ENCODE data around the gene HEPH. TPM values are rescaled to one million over a fixed set of nuclear protein-coding genes. Genes with fewer than 3 reads are reported as not detected.
"Not testable (repeated sequence)": the region's sequence is repeated elsewhere in the genome, so short reads cannot be mapped to it uniquely, and the experiment has no call there.

The HEPH gene
- total RNA-seq (not detected), polyA plus RNA-seq (not detected)

- H3K4me3 ChIP-seq (ENCODE audit: low read depth, low read length): no peak within 1 kb of the TSS
- H3K4me1 Mint-ChIP-seq: no peaks in the 10 kb centered on the region
- no peaks in the 10 kb centered on the region for H3K36me3 ChIP-seq (ENCODE audit: control insufficient read depth, insufficient read depth, low read length)
- H3K36me3 Mint-ChIP-seq: no peaks in the 10 kb centered on the region
- no peak within 1 kb of the TSS for H3K4me3 Mint-ChIP-seq
- H3K27ac Mint-ChIP-seq: no peak within 1 kb of the TSS
- no peaks in the 10 kb centered on the region for H3K4me1 ChIP-seq (ENCODE audit: control insufficient read depth, insufficient read depth, low read length, poor library complexity, severe bottlenecking)
- H3K9me3 Mint-ChIP-seq: peaks cover 0 to 3% (median 0%) of the 10 kb centered on the region in 7 donors
- no peaks in the 10 kb centered on the region for H3K9me3 ChIP-seq (ENCODE audit: control insufficient read depth in 2 of 2, low read length in 2 of 2)
- no peaks in the 10 kb centered on the region for H3K27me3 Mint-ChIP-seq
- no peaks in the 10 kb centered on the region for H3K27me3 ChIP-seq (ENCODE audit: control insufficient read depth, insufficient read depth, low read length)
- no peak within 1 kb of the TSS for H3K27ac ChIP-seq (ENCODE audit: insufficient read depth, low read length, poor library complexity, severe bottlenecking)
- DNase-seq: no peak
- no peak for ATAC-seq (ENCODE audit: low read depth in 2 of 2)
Observed at GRCh38 chrX:66163849-66164411, at the start of gene HEPH. Gene HEPH, plus strand, starts transcription at chrX:66164247. Its CDS starts 6,324 bp downstream, at chrX:66170571.

GRCh38 chrX:66118722-66119121 lies 45.3 kb upstream of the HEPH start:
- not testable (repeated sequence) for DNase-seq; H3K4me3 ChIP-seq (ENCODE audit: low read depth, low read length); H3K27ac ChIP-seq (ENCODE audit: insufficient read depth, low read length, poor library complexity, severe bottlenecking); H3K4me1 ChIP-seq (ENCODE audit: control insufficient read depth, insufficient read depth, low read length, poor library complexity, severe bottlenecking); H3K36me3 ChIP-seq (ENCODE audit: control insufficient read depth, insufficient read depth, low read length); H3K27ac Mint-ChIP-seq; H3K4me1 Mint-ChIP-seq; H3K9me3 ChIP-seq (ENCODE audit: control insufficient read depth in 2 of 2, low read length in 2 of 2); H3K27me3 Mint-ChIP-seq; H3K36me3 Mint-ChIP-seq; H3K4me3 Mint-ChIP-seq; H3K27me3 ChIP-seq (ENCODE audit: control insufficient read depth, insufficient read depth, low read length); ATAC-seq (ENCODE audit: low read depth in 2 of 2)
- H3K9me3 Mint-ChIP-seq: peaks cover 0 to 12% (median 4%) of the 10 kb centered on the region in 7 donors

- H3K4me3 ChIP-seq (ENCODE audit: low read depth, low read length); ATAC-seq (ENCODE audit: low read depth in 2 of 2); H3K27me3 Mint-ChIP-seq; H3K36me3 ChIP-seq (ENCODE audit: control insufficient read depth, insufficient read depth, low read length); H3K9me3 ChIP-seq (ENCODE audit: control insufficient read depth in 2 of 2, low read length in 2 of 2); H3K4me1 ChIP-seq (ENCODE audit: control insufficient read depth, insufficient read depth, low read length, poor library complexity, severe bottlenecking); H3K4me3 Mint-ChIP-seq; H3K27ac Mint-ChIP-seq; H3K4me1 Mint-ChIP-seq; DNase-seq; H3K27ac ChIP-seq (ENCODE audit: insufficient read depth, low read length, poor library complexity, severe bottlenecking); H3K36me3 Mint-ChIP-seq; H3K27me3 ChIP-seq (ENCODE audit: control insufficient read depth, insufficient read depth, low read length): not testable (repeated sequence)
- peaks cover 2 to 16% (median 8%) of the 10 kb centered on the region in 7 donors for H3K9me3 Mint-ChIP-seq
Observed at GRCh38 chrX:66121354-66121753, 42.7 kb upstream of the HEPH start.

GRCh38 chrX:66126662-66127061 lies 37.4 kb upstream of the HEPH start:
- H3K27me3 ChIP-seq (ENCODE audit: control insufficient read depth, insufficient read depth, low read length): no peaks in the 10 kb centered on the region
- Mint-ChIP-seq H3K4me3 (no peak overlapping the region), H3K27ac (no peak overlapping the region), H3K4me1 (no peaks in the 10 kb centered on the region), H3K9me3 (peaks cover 0 to 9% (median 4%) of the 10 kb centered on the region in 7 donors), H3K27me3 (no peaks in the 10 kb centered on the region), H3K36me3 (peaks cover 5% of the 10 kb centered on the region)
- ATAC-seq (ENCODE audit: low read depth in 2 of 2) (no peak), DNase-seq (no peak)
- no peak overlapping the region for H3K27ac ChIP-seq (ENCODE audit: insufficient read depth, low read length, poor library complexity, severe bottlenecking)
- H3K4me1 ChIP-seq (ENCODE audit: control insufficient read depth, insufficient read depth, low read length, poor library complexity, severe bottlenecking): no peaks in the 10 kb centered on the region
- no peak overlapping the region for H3K4me3 ChIP-seq (ENCODE audit: low read depth, low read length)
- no peaks in the 10 kb centered on the region for H3K36me3 ChIP-seq (ENCODE audit: control insufficient read depth, insufficient read depth, low read length)
- H3K9me3 ChIP-seq (ENCODE audit: control insufficient read depth in 2 of 2, low read length in 2 of 2): no peaks in the 10 kb centered on the region

- Histone ChIP-seq H3K4me3 (ENCODE audit: low read depth, low read length) (no peak overlapping the region), H3K36me3 (ENCODE audit: control insufficient read depth, insufficient read depth, low read length) (no peaks in the 10 kb centered on the region), H3K27me3 (ENCODE audit: control insufficient read depth, insufficient read depth, low read length) (no peaks in the 10 kb centered on the region), H3K4me1 (ENCODE audit: control insufficient read depth, insufficient read depth, low read length, poor library complexity, severe bottlenecking) (no peaks in the 10 kb centered on the region), H3K9me3 (ENCODE audit: control insufficient read depth in 2 of 2, low read length in 2 of 2) (no peaks in the 10 kb centered on the region), H3K27ac (ENCODE audit: insufficient read depth, low read length, poor library complexity, severe bottlenecking) (no peak overlapping the region)
- DNase-seq (no peak), ATAC-seq (ENCODE audit: low read depth in 2 of 2) (no peak)
- Mint-ChIP-seq H3K27me3 (no peaks in the 10 kb centered on the region), H3K4me3 (no peak overlapping the region), H3K9me3 (peaks cover 0 to 3% (median 0%) of the 10 kb centered on the region in 7 donors), H3K36me3 (no peaks in the 10 kb centered on the region), H3K4me1 (no peaks in the 10 kb centered on the region), H3K27ac (no peak overlapping the region)
Observed at GRCh38 chrX:66130469-66130868, 33.6 kb upstream of the HEPH start.

GRCh38 chrX:66135284-66135683 lies 28.8 kb upstream of the HEPH start:
- not testable (repeated sequence) for H3K27ac ChIP-seq (ENCODE audit: insufficient read depth, low read length, poor library complexity, severe bottlenecking); H3K4me3 ChIP-seq (ENCODE audit: low read depth, low read length); H3K4me3 Mint-ChIP-seq

GRCh38 chrX:66142351-66142750 lies 21.7 kb upstream of the HEPH start:
- Histone ChIP-seq H3K4me3 (ENCODE audit: low read depth, low read length) (no peak overlapping the region), H3K27ac (ENCODE audit: insufficient read depth, low read length, poor library complexity, severe bottlenecking) (no peak overlapping the region), H3K27me3 (ENCODE audit: control insufficient read depth, insufficient read depth, low read length) (no peaks in the 10 kb centered on the region), H3K9me3 (ENCODE audit: control insufficient read depth in 2 of 2, low read length in 2 of 2) (no peaks in the 10 kb centered on the region), H3K4me1 (ENCODE audit: control insufficient read depth, insufficient read depth, low read length, poor library complexity, severe bottlenecking) (no peaks in the 10 kb centered on the region), H3K36me3 (ENCODE audit: control insufficient read depth, insufficient read depth, low read length) (no peaks in the 10 kb centered on the region)
- Mint-ChIP-seq H3K27me3 (no peaks in the 10 kb centered on the region), H3K36me3 (no peaks in the 10 kb centered on the region), H3K4me1 (no peaks in the 10 kb centered on the region), H3K4me3 (no peak overlapping the region), H3K27ac (no peak overlapping the region), H3K9me3 (peaks cover 0 to 3% (median 0%) of the 10 kb centered on the region in 7 donors)
- ATAC-seq (ENCODE audit: low read depth in 2 of 2): no peak
- DNase-seq: peak in 1 of 3 donors; percentile 7

More at GRCh38 chrX:66135284-66135683, 28.8 kb upstream of the HEPH start:
- H3K4me1 Mint-ChIP-seq; H3K27ac Mint-ChIP-seq; H3K4me1 ChIP-seq (ENCODE audit: control insufficient read depth, insufficient read depth, low read length, poor library complexity, severe bottlenecking); H3K9me3 ChIP-seq (ENCODE audit: control insufficient read depth in 2 of 2, low read length in 2 of 2); H3K27me3 ChIP-seq (ENCODE audit: control insufficient read depth, insufficient read depth, low read length); H3K36me3 ChIP-seq (ENCODE audit: control insufficient read depth, insufficient read depth, low read length); DNase-seq; H3K9me3 Mint-ChIP-seq; H3K36me3 Mint-ChIP-seq; H3K27me3 Mint-ChIP-seq; ATAC-seq (ENCODE audit: low read depth in 2 of 2): not testable (repeated sequence)

GRCh38 chrX:66144258-66144657 lies 19.8 kb upstream of the HEPH start:
- Histone ChIP-seq H3K36me3 (ENCODE audit: control insufficient read depth, insufficient read depth, low read length) (no peaks in the 10 kb centered on the region), H3K4me3 (ENCODE audit: low read depth, low read length) (no peak overlapping the region), H3K4me1 (ENCODE audit: control insufficient read depth, insufficient read depth, low read length, poor library complexity, severe bottlenecking) (no peaks in the 10 kb centered on the region), H3K27ac (ENCODE audit: insufficient read depth, low read length, poor library complexity, severe bottlenecking) (no peak overlapping the region), H3K27me3 (ENCODE audit: control insufficient read depth, insufficient read depth, low read length) (no peaks in the 10 kb centered on the region), H3K9me3 (ENCODE audit: control insufficient read depth in 2 of 2, low read length in 2 of 2) (no peaks in the 10 kb centered on the region)
- H3K9me3 Mint-ChIP-seq: peaks cover 0 to 2% (median 0%) of the 10 kb centered on the region in 7 donors
- no peaks in the 10 kb centered on the region for H3K4me1 Mint-ChIP-seq
- ATAC-seq (ENCODE audit: low read depth in 2 of 2): no peak
- H3K27ac Mint-ChIP-seq: no peak overlapping the region
- peaks cover 4% of the 10 kb centered on the region for H3K27me3 Mint-ChIP-seq
- no peak overlapping the region for H3K4me3 Mint-ChIP-seq
- no peaks in the 10 kb centered on the region for H3K36me3 Mint-ChIP-seq
- no peak for DNase-seq

All from CD4-positive, CD25-positive, alpha-beta regulatory T cell (primary cell).